SU-DHL-6 (cell line): ENCODE results near the gene NINJ2.

Source experiments
- CTCF ChIP-seq: fragments of 200-600 bp; sonication (generic); IDR thresholded peaks from one replicate; pipeline ENCODE4 v1.5.1; 2017; ENCODE audit warnings: antibody characterized with exemption, mild to moderate bottlenecking, low read length, moderate library complexity; ENCODE audit not compliant: insufficient read depth, poor library complexity, severe bottlenecking
- EZH2phosphoT487 ChIP-seq: fragments of 200-600 bp; sonication (generic), shearing (Covaris generic); conservative IDR thresholded peaks from 2 replicates; pipeline ENCODE4 v1.6.1; 2018; ENCODE audit warnings: mild to moderate bottlenecking, antibody characterized with exemption, low read length, moderate library complexity, mixed read lengths

DNA sequence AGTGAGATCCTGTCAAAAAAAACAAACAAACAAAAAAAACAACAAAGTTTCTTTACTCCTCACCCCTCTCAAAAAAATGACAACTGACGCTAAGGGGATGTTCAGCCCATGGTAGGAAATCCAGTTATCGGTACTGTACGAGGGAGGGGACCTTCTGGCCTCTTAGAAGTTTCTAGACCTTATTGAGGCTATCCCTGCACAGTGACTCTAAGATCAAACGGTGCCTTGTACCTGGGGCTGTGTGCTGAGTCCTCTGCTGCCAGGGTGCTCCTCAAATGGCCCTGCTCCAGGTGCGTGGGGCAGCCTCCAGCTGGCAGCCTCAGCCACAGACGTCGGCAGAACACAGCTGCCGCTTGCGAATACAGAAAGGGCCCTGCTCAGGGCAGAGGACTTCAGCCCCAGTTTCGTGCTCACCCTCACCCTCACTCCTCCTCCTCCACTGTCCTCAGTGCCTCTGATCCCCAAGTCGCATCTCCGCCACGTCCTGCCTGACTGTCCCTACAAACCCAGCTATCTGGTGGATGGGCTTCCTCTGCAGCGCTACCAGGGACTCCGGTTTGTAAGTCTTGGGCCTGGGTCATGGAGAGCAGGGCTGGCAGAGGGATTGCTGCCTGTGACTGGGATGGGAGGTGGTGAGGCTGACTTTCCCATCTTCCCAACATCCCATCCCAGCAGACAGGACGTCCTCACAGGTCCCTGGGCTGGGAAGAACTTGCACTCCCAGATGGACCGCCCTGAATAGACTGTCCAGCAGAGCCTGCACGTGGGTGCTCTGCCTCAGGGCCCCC, 112.6 kb downstream of the NINJ2 start:
- TF ChIP-seq CTCF (no peak), EZH2phosphoT487 (no peak)
